Sigmoid colon (tissue), 4 donors: Measurements from ENCODE around the gene CHST8.

ENCODE experiments used
- EP300 ChIP-seq, 4 donors: sonication (generic); formaldehyde crosslinking; IDR thresholded peaks; one replicate each; pipeline ENCODE4 v1.6.1; 2017; ENCODE audit warnings: antibody characterized with exemption in 4 of 4
- POLR2A ChIP-seq, 2 donors: fragments of 450-650 bp; IDR thresholded peaks; one replicate each; pipeline ENCODE4 v1.6.1; 2016; ENCODE audit warnings: antibody characterized with exemption in 2 of 2, mild to moderate bottlenecking in 2 of 2, moderate library complexity in 2 of 2
- TF ChIP-seq, protein P1 (sequence below), 4 experiments: fragments of 450-650 bp in 3 of 4; fragments of 200-600 bp in 1 of 4; IDR thresholded peaks; one replicate each; pipeline ENCODE4 v1.5.1; 2016 to 2019; ENCODE audit warnings: antibody characterized with exemption in 4 of 4, mild to moderate bottlenecking in 3 of 4, moderate library complexity in 2 of 4

DNA sequence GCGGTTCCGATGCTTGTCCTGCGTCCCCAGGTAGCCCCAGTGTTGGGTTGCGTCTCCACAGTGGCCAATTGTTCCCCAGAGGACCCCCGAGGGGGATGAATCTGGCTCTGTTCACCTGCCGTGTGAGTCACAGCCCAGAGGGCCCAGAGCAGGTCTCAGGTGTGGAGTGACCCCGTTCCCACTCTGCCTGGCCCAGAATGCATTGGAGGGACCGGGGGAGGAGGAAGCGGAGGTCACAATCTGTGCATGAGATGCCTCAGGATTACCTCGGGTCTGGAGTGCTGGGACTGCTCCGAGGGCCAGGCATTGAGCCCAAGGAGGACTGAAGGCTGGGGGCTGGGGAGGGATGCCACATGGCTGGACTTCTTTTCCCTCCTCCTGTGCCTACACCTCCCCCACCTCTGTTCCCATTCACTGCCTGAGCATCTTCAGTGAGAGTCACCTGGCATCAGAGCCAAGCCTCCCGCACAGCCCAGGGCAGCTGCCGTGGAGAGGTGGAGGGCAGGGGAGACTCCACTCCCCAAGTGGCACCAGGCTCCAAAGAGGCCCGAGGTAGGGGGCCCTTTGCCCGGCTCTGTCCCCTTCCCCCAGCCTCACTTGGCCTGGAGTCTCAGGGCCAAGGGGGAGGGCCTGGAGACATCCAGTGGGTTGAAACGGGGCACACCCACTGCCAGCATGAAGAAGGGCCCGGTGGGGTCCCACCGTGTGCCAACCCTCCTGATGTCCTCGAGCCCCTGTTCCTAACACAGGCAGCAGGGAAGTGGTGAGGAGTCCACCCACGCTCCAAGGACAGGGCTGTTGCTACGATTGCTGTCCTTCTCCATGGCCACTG is 81.1 kb downstream of the CHST8 start:
- TF ChIP-seq, protein P1, sequence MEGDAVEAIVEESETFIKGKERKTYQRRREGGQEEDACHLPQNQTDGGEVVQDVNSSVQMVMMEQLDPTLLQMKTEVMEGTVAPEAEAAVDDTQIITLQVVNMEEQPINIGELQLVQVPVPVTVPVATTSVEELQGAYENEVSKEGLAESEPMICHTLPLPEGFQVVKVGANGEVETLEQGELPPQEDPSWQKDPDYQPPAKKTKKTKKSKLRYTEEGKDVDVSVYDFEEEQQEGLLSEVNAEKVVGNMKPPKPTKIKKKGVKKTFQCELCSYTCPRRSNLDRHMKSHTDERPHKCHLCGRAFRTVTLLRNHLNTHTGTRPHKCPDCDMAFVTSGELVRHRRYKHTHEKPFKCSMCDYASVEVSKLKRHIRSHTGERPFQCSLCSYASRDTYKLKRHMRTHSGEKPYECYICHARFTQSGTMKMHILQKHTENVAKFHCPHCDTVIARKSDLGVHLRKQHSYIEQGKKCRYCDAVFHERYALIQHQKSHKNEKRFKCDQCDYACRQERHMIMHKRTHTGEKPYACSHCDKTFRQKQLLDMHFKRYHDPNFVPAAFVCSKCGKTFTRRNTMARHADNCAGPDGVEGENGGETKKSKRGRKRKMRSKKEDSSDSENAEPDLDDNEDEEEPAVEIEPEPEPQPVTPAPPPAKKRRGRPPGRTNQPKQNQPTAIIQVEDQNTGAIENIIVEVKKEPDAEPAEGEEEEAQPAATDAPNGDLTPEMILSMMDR (IDR thresholded peaks at IDR 0.05), result no peak
- no peak for TF ChIP-seq POLR2A (IDR thresholded peaks at IDR 0.05)
- TF ChIP-seq EP300 (IDR thresholded peaks at IDR 0.05), result no peak
